Natural killer cell (primary cell): Measurements from ENCODE around the gene SCML1. TPM values are rescaled to one million over a fixed set of nuclear protein-coding genes. Genes with fewer than 3 reads are reported as not detected.

Experiments used
- ATAC-seq, 3 donors: fragments of 150-1000 bp in 2 of 3; fragments of 200-7000 bp in 1 of 3; cut with Tn5 transposase; 1 replicate in 1 of 3; 2 replicates in 2 of 3; pipeline ENCODE4 v1.10.0; 2021; ENCODE audit warnings: mild to moderate bottlenecking in 2 of 3, moderate library complexity in 2 of 3
- DNase-seq, 2 donors: peaks; one replicate each; pipeline versions ENCODE4 v3.0.0 to v3.0.0-alpha.2; 2013 to 2021; ENCODE audit warnings: mixed read lengths in 1 of 2
- H3K27ac ChIP-seq: one replicate; pipeline ENCODE4 v1.5.1; 2013; ENCODE audit warnings: mild to moderate bottlenecking, low read length
- H3K27me3 ChIP-seq: one replicate; pipeline ENCODE4 v1.6.1; 2013; ENCODE audit warnings: low read length; ENCODE audit not compliant: control insufficient read depth, insufficient read depth
- H3K36me3 ChIP-seq: one replicate; pipeline ENCODE4 v1.6.1; 2013; ENCODE audit warnings: low read length; ENCODE audit not compliant: control insufficient read depth, insufficient read depth
- H3K4me1 ChIP-seq: one replicate; pipeline ENCODE4 v1.6.1; 2013; ENCODE audit warnings: low read length; ENCODE audit not compliant: control insufficient read depth, insufficient read depth
- H3K4me3 ChIP-seq: one replicate; pipeline ENCODE4 v1.5.1; 2013; ENCODE audit warnings: low read length
- H3K9me3 ChIP-seq: one replicate; pipeline ENCODE4 v1.6.1; 2013; ENCODE audit warnings: low read length; ENCODE audit not compliant: control insufficient read depth, insufficient read depth
- H3K27ac Mint-ChIP-seq, 2 donors: one replicate each; pipeline ENCODE4 v1.8.0; 2022; ENCODE audit warnings: mild to moderate bottlenecking in 2 of 2, mixed read lengths in 2 of 2, moderate library complexity in 1 of 2
- H3K27me3 Mint-ChIP-seq, 2 donors: one replicate each; pipeline ENCODE4 v1.8.0; 2022; ENCODE audit warnings: low read depth in 2 of 2, mixed read lengths in 2 of 2
- H3K36me3 Mint-ChIP-seq: one replicate; pipeline ENCODE4 v1.8.0; 2022; ENCODE audit warnings: mixed read lengths
- H3K4me1 Mint-ChIP-seq, 2 donors: one replicate each; pipeline ENCODE4 v1.8.0; 2022; ENCODE audit warnings: mixed read lengths in 2 of 2
- H3K4me3 Mint-ChIP-seq: one replicate; pipeline ENCODE4 v1.8.0; 2022; ENCODE audit warnings: mild to moderate bottlenecking, moderate library complexity, mixed read lengths
- H3K9me3 Mint-ChIP-seq, 2 donors: one replicate each; pipeline ENCODE4 v1.8.0; 2022; ENCODE audit warnings: mixed read lengths in 2 of 2
- CTCF ChIP-seq: fragments of 200-600 bp; IDR thresholded peaks from one replicate; pipeline ENCODE4 v1.8.0; 2022; ENCODE audit warnings: antibody characterized with exemption
- WGBS: methylation state at CpG from one replicate; pipeline ENCODE4 v1.1.7; 2013; ENCODE audit warnings: missing lambda C conversion rate; ENCODE audit not compliant: insufficient coverage; 5-methylcytosine and 5-hydroxymethylcytosine counted together
- intact Hi-C: fragments of 100-400 bp; cut with micrococcal nuclease; formaldehyde crosslinking; loops from one replicate; pipeline ENCODE4 v1.14.2; 2022
- total RNA-seq, 4 donors: library from RNA; stranded (reverse); fragments of 120-200 nt in 1 of 4; gene quantifications; one replicate each; pipeline versions ENCODE4 v1.2.3 to v1.2.4, GENCODE V29; 2013 to 2022

The SCML1 gene
- total RNA-seq, 3 donors from 2014 or later (not counting 1 experiment from before 2014, with no cell fraction given), result 4.5 to 6.9 (median 4.6) TPM

- no peak overlapping the region for H3K4me3 Mint-ChIP-seq
- no peaks in the 10 kb centered on the region for H3K9me3 Mint-ChIP-seq
- Histone ChIP-seq H3K4me3 (no peak overlapping the region), H3K36me3 (no peaks in the 10 kb centered on the region), H3K9me3 (no peaks in the 10 kb centered on the region), H3K27me3 (no peaks in the 10 kb centered on the region), H3K4me1 (peaks cover 14% of the 10 kb centered on the region), H3K27ac (no peak overlapping the region)
- intact Hi-C loops, result no loop called here
- no peaks in the 10 kb centered on the region for H3K4me1 Mint-ChIP-seq
- H3K27me3 Mint-ChIP-seq, result no peaks in the 10 kb centered on the region
- ATAC-seq, result peak in 1 of 3 donors; percentile 21
- TF ChIP-seq CTCF, result no peak
- peak in 1 of 2 donors; percentile 20 for DNase-seq
- WGBS, result 39% methylated on average over 3 of the region's 3 CpGs
- H3K27ac Mint-ChIP-seq, result no peak overlapping the region
- no peaks in the 10 kb centered on the region for H3K36me3 Mint-ChIP-seq
These were observed 32.5 kb downstream of the SCML1 start for GRCh38 chrX:17769701-17770269.

- ATAC-seq (peak in 2 of 3 donors; percentile 43 to 58), DNase-seq (peak in 1 of 2 donors; percentile 4)
These were observed 36.1 kb downstream of the SCML1 start for GRCh38 chrX:17773221-17773876.

GRCh38 chrX:17774053-17774452 is 36.8 kb downstream of the SCML1 start:
- no peaks in the 10 kb centered on the region for H3K27me3 ChIP-seq
- DNase-seq (no peak), ATAC-seq (no peak)
- no peak overlapping the region for H3K27ac ChIP-seq
- no peak for TF ChIP-seq CTCF
- Mint-ChIP-seq H3K36me3 (no peaks in the 10 kb centered on the region), H3K9me3 (no peaks in the 10 kb centered on the region), H3K27me3 (no peaks in the 10 kb centered on the region), H3K4me3 (no peak overlapping the region), H3K4me1 (no peaks in the 10 kb centered on the region), H3K27ac (no peak overlapping the region)
- no peaks in the 10 kb centered on the region for H3K36me3 ChIP-seq
- WGBS, result 93% methylated on average over 1 of the region's 1 CpG
- H3K4me1 ChIP-seq, result peaks cover 12% of the 10 kb centered on the region
- H3K4me3 ChIP-seq, result no peak overlapping the region
- H3K9me3 ChIP-seq, result no peaks in the 10 kb centered on the region
- intact Hi-C loops, result no loop called here

More at GRCh38 chrX:17773221-17773876, 36.1 kb downstream of the SCML1 start:
- Mint-ChIP-seq H3K36me3 (no peaks in the 10 kb centered on the region), H3K27me3 (no peaks in the 10 kb centered on the region), H3K4me1 (no peaks in the 10 kb centered on the region), H3K4me3 (no peak overlapping the region), H3K9me3 (no peaks in the 10 kb centered on the region), H3K27ac (no peak overlapping the region)
- Histone ChIP-seq H3K36me3 (no peaks in the 10 kb centered on the region), H3K9me3 (no peaks in the 10 kb centered on the region), H3K27ac (no peak overlapping the region), H3K4me1 (peaks cover 14% of the 10 kb centered on the region), H3K4me3 (no peak overlapping the region), H3K27me3 (no peaks in the 10 kb centered on the region)
- TF ChIP-seq CTCF, result no peak
- intact Hi-C loops, result no loop called here
- WGBS, result 49% methylated on average over 8 of the region's 8 CpGs
